GM19328 (cell line): ENCODE measurements around the gene MAVS.
A peak's percentile ranks its signal among the peaks of the same experiment; 100 is the strongest.
"Not testable (repeated sequence)": the region's sequence is repeated elsewhere in the genome, so short reads cannot be mapped to it uniquely, and the experiment has no call there.

Experiments used
- ATAC-seq: cut with Tn5 transposase; IDR thresholded peaks from one replicate; pipeline ENCODE4 v1.9.1; 2021; ENCODE audit warnings: mild to moderate bottlenecking, moderate library complexity; ENCODE audit not compliant: unreplicated experiment

MAVS gene

DNA sequence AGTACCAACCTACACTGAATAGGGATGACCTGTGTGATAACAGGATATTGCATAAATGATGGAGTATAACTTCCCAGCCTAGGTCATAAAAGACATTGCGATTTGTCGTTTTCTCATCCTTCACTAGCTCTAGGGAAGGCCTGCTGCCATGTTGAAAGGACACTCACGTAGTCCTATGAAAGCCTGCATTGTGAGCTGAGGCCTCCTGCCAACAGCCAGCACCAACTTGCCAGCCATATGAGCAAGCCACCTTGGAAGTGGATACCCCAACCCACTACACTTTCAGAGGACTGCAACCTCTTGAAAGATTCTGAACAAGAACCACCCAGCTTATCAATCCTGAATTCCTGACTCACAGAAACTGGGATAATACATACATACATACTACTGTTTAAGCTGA lies 39.1 kb downstream of the MAVS start:
- no peak for ATAC-seq

DNA sequence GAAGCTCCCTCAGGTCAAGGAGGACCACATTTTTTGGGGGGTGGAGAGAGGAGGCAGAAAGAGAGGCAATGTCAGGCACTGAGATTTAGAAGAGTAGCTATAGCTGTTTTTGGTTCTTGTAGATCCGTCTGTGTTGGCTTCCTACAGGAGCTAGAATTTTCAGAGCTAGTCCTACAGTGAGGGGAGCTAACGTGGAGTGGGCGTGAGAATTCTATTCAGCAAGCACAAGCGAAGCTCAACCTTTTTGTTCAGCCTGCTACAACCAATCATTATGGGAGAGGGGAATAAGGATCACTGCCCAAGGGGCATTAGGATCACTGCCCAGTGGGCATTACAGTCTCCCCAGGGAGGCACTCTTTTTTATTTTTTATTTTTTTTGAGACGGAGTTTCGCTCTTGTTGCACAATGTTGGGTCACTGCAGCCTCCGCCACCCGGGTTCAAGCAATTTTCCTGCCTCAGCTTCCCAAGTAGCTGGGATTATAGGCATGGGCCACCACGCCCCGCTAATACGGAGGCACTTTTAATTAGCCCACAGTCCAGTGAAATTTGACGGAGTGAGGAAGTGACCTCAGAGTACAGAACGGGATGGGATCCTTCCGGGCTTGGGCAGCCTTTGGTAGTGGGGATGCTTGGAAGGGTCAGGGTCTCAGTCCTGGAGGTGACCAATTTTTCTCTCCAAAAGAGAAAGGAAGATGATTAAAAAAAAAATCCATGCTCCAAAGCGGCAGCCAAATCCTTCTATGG lies 41.4 kb downstream of the MAVS start:
- no peak for ATAC-seq

DNA sequence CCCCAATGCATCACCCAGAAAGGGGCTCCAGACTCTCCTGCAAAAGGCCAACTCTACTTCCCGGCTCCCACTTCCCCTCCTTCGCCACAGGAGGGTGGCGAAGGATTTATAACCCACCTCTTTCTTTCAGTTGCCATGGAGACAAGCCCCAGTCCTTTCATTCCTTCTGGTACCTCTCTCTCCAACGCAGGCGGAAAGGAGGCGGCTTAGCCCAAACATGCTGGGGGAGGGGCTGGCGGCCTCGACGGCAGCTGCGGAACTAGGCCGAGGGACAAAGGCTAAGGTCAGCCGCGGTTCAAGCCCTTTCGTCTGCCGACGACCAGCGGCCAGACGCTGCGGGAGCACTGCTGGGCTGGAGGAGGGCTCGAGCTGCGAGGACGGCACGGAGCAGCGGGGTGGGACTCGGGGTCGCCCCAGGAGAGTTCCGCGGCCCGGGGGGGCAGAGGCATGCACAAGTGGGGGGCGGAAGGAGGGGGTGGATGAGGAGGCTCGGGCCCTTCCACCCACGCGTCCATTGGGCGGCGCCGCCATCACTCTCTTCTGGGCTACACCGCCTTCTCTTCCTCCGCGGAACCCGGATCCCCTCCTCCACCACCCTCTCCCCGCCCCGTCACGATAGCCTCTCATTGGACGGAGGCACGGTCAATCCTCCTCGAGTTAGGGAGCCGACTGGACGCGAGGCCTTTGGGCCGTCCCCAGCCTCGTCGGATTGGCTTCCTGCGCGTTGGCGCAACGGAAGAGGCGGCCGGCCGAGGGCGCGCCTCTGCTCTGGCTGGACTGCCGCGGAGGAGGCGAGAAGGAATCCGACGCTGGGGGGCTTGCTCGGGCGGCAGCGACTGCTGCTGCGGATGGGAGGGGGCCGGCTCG lies 42.2 kb downstream of the MAVS start, which contains the start of gene PANK2:
Gene PANK2, plus strand, starts transcription at position 766 of the 867 bp plus-strand sequence.
- peak; percentile 92 for ATAC-seq

DNA sequence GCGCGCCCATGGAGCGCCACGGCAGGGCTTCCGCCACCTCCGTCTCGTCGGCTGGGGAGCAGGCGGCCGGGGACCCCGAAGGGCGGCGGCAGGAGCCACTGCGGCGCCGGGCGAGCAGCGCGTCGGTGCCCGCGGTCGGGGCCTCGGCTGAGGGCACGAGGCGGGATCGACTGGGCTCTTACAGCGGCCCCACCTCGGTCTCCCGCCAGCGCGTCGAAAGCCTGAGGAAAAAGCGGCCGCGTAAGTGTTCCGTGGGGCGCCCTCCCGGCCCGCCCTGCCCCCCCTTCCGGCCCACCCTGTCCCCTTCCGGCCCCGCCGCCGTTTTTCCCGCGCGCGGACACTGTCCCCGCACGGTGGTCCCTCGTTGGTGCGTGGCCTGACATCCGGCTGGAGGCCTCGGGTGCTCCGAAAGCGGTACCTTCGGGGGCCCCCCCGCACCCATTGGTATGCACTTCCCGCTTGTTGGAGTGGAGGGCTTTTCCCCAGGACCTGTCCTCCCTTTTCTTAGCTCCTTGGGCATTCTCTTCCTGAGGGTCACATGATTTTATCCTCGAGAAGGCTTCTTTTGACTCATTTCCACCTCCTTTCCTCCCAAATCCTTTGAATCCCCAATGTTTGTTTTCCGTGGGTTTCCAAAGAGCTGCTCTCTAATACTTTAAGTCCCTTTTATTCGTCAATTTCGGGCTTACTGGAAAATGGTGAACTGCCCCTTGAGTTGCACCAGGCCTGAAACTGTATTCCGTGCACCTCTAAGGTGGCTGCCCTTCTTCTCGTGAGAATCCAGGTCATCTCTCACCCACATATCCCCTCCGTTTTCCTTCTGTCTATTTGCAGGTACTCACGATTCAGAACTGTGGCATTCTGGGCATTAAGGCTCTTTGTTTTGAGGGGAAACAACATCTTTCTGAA lies 43.1 kb downstream of the MAVS start:
- peak; percentile 10 for ATAC-seq

DNA sequence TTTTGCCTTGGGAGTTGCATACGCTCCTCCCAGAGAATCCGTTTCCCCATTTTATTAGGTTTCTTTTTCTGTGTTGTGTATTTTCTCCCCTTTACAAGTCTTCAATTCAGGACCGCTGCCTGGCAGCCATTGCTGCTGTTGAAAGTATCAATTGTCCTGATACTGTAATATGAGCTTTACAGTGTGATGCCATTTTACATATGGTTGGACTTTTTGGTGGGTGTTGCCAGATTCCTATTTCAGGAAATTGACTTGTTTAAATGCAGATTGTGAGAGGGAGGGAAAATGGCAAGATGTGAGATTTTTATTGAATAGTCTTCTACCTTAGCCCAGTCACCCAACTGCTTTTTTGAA lies 43.7 kb downstream of the MAVS start:
- ATAC-seq, result no peak

DNA sequence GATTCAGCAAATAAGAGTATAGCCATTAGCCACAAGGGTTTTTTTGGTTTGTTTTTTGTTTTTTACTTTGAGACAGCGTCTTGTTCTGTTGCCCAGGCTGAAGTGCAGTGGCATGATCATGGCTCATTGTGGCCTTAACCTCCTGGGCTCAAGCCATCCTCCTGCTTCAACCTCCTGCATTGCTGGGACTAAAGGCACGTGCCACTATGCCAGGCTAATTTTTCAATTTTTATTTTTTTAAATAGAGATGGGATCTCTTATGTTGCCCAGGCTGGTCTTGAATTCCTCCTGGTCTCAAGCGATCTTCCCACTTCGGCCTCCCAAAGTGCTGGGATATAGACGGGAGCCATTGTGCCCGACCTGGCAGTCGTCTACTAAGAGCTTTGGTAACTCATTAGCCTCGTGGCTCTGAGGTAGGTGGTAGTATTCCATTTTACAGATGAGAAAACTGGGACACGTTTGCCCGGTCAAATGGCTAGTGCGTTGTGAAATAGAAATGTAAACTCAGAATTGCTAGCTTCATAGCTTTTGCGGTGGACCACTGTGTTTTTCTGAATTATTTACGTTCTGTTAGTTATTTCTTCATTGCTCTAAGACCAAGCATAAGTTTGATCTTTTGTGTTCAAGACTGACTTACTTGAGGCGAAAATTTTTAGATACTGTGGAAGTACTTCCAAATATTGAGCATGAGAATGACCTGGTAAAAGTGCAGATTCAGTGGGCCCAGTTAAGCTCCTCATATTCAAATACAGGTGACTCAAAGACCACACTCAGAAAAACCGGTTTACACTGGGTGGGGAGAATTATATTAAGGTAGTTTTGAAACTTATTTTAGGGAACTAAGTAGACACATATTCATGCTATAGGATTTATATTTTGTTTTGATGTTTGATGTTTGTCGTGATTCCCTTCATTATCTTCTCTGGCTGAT lies 44.6 kb downstream of the MAVS start:
- no peak for ATAC-seq

DNA sequence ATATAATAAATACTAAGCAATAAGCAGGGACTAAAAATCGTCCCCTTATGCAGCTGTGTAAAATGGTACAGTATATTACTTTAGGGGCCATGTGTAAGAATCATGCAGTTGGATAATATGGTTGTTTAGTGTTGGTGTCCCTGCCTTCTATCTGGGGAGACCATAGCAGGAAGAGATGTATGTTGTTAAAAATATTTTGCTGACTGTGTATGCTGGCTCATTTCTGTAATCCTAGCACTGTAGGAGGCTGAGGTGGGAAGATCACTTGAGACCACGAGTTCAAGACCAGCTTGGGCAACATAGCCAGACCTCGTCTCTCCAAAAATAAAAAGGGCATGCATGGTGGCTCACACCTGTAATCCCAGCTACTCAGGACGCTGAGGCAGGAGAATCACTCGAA lies 48.2 kb downstream of the MAVS start:
- ATAC-seq, result no peak

DNA sequence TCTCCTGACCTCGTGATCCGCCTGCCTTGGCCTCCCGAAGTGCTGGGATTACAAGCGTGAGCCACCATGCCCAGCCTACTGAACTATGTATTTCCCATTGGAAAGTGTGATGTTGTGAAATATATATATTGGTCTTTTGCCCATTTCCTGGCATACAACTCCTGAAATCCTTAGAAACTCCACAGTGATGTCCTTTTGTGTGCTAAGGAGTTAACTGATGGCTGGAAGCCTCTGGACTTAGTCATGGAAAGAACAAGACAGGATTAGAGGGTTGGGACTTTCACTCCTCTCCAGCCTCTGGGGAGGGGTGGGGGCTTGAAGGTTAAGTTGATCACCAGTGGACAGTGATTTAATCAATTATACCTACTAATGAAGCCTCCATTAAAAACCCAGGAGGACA lies 49.7 kb downstream of the MAVS start:
- ATAC-seq, result no peak

DNA sequence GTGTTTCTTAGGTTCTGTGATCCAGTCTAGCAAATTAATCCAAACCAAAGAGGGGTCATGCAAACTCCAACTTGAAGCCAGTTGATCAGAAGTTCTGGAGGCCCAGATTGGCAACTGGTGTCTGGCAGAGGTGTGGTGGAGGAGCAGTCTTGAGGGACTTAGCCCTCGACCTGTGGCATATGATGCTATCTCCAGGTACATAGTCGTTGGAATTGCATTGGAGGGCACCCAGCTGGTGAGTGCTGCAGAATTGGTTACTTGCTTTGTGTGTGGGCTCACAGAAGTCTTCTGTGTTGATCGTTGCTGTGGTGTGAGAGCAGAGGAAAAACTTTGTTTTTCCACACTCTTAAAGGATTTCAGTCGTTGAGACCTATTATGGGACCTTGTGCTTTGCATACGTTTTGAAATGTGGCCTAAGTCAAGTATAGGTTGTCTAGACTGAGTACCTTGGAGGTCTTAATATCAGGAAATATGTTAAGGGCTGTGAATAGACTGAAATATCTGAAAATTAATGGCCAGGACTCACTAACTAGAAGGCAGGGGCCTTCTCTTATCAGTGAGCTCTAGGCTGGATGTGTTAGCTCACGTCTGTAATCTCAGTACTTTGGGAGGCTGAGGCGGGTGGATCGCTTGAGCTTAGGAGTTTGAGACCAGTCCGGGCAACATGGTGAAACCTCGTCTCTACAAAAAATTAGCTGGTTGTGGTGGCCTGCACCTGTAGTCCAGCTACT lies 50.4 kb downstream of the MAVS start:
- no peak for ATAC-seq

DNA sequence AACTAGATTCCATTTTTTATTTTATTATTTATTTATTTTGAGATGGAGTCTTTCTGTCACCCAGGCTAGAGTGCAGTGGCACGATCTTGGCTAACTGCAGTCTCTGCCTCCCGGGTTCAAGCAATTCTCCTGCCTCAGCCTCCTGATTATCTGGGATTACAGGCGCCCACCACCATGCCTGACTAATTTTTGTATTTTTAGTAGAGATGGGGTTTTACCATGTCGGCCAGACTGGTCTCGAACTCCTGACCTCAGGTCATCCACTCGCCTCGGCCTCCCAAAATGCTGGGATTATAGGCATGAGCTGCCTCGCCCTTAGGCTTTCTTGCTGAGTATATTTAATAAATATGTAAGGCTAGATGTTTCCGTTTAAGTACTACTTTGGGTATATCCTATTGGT lies 51.5 kb downstream of the MAVS start:
- ATAC-seq, result not testable (repeated sequence)

DNA sequence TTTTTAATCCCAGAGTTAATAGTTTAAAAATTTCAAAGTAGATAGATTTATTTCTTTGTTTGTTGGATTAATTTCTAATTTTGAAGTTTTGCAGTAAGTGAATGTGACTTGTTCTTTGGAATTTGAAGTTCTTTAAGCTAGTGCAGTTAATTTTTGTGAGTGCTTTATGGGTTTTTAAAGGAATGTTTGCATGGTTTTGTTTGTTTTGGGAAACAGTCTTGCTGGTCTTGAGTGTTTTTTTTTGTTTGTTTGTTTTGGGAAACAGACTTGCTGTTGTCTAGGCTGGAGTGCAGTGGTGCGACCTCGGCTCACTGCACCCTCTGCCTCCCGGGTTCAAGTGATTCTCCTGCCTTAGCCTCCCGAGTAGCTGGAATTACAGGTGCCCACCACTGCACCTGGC lies 52.0 kb downstream of the MAVS start:
- no peak for ATAC-seq

DNA sequence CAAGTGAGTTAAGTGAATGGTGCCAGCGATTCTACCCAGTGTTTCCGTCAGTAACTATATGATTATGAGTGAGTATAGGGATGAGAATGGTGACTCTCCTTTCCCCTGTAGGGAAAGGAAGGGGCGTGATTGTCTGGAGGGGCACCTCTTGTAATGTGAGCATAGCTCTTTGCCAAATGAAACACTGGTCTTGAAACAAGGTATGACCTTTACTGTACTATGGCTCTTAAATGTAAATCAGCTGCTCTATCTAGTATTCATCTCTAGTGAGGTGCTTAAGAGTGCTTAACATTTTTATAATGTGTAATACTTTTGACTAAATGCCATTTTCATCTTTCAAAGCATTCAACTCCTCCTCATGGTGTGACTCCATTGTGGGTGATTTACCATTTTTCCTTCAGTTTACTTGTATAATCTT lies 53.6 kb downstream of the MAVS start:
- no peak for ATAC-seq

DNA sequence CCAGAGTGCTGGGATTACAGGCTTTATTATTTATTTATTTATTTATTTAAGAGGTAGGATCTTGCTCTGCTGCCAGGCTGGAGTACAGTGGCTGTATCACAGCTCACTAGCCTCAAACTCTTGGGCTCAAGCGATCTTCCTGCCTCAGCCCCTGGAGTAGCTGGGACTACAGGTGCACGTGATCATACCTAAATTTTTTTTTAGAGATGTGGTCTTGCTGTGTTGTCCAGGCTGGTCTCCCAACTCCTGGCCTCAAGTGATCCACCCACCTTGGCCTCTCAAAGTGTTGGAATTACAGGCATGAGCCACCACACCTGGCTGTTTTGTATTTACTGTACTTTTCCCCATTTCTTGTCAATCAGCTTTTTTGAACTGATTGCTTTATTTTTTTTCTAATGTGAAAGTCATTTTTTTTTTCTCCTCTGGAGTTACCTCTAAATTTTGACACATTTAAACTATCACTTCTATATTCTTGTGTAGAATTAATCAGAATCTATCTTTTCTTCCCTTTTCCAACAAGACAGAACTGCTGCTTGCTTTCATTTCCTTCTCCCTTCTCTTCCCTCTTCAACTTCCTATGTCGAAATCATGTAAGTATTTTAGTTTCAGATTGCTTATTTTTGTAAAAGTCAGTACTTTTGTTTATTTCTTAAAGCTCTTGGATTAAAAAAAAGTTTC lies 54.5 kb downstream of the MAVS start:
- ATAC-seq, result no peak

DNA sequence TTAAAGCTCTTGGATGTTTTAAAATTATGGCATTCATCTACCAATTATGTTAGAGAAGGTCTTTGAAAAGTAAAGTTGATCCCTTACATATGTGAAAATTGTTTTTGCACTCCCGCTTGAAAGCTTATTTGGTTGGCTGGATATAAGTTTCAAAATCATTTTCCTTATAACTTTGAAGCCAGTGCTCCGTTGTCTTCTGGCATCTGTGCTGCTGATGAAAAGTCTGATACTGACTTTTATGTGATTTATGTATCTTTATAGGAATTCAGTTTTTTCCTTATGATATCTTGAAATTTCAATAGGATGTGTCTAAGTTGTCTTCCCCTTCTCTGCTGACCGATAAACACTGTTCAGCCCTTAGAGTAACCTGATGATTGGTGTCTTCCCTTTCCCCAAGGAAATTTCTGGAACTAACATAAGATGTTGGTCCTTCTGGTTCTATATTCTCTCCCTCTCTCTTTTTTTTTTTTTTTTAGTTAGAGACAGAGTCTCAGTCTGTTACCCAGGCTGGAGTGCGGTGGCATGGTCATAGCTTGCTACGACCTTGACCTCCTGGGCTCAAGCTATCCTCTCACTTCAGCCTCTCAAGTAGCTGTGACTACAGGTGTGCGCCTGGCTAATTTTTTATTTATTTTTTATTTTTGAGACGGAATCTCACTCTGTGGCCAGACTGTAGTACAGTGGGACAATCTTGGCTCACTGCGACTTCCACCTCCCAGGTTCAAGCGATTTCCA lies 55.2 kb downstream of the MAVS start:
- ATAC-seq, result no peak

DNA sequence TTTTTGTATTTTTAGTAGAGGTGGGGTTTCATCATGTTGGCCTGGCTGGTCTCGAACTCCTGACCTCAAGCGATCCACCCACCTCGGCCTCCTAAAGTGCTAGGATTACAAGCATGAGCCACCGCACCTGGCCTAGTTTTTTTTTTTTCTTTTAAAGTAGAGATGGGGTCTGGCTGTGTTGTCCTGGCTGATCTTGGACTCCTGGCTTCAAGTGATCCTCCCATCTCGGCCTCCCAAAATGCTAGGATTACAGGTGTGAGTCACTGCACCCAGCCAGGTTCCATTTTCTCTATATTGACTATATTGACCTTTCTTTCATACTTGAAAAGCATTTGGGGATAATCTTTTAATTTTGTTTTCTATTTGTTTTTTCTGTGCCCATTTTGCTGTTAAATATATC lies 55.8 kb downstream of the MAVS start:
- no peak for ATAC-seq

DNA sequence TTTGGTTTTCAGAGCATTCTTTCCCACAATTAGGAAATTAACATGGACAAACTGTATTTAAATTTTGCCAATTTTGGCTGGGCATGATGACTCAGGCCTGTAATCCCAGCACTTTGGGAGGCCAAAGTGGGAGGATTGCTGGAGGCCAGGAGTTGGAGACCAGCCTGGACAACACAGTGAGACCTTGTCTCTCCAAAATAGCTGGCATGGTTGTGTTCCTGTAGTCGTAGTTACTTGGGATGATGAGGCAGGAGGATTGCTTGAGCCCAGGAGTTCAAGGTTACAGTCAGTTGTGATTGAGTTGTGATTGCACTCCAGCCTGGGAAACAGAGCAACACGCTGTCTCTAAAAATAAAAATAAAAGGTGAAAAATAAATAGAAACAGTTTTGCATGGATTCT lies 57.6 kb downstream of the MAVS start:
- ATAC-seq, result no peak

DNA sequence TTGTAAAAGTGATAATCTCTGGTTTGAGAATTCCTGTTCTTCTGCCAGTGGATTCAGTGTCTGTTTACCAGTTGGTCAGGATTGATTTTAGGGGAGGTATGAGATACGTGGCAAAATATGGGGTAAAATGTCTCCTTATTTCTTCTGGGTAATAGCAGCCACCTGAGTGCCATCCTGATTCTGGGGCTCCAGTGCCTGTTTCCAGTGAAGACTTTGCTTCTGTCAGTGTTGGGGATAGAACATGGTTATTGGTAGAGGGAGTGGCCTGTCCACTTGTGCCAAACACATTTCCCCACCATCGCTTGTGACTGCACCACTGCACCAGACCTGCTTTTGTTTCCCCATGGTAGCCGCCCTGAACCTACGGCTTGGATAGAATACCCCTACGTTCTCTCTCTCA lies 58.2 kb downstream of the MAVS start:
- ATAC-seq, result no peak
